IPS-18c (cell line): Measurements from ENCODE around the gene PSG11.
"Not testable (repeated sequence)": the region's sequence is repeated elsewhere in the genome, so short reads cannot be mapped to it uniquely, and the experiment has no call there.

Experiments used
- H3K4me3 ChIP-seq: 2 replicates; pipeline ENCODE4 v1.7.0; 2013; ENCODE audit warnings: low read depth, mild to moderate bottlenecking, low read length, moderate library complexity; ENCODE audit not compliant: insufficient read depth
- H3K9me3 ChIP-seq: one replicate; pipeline ENCODE4 v1.6.1; 2013; ENCODE audit warnings: mild to moderate bottlenecking, low read length, moderate library complexity; ENCODE audit not compliant: control insufficient read depth, insufficient read depth

The PSG11 gene

DNA sequence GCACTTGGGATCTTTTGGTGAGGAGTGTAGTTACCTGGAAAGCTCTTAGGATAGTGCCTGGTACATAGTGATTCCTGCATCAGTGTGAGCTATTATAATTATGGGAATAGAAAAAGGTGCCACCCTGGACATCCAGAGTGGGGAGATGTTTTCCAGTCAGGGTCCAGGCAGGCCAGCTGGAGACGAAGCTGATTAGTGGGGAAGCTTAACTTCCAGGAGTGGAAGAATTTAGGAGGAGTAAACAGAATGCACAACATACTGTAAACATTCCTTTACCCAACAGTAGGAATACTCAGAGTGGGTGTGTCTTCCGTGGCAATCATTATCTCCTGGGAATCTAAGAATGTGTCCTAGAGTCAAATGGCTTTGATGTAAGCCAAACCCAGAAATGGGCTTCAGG, 23.3 kb downstream of the PSG11 start:
- not testable (repeated sequence) for H3K4me3 ChIP-seq, H3K9me3 ChIP-seq

DNA sequence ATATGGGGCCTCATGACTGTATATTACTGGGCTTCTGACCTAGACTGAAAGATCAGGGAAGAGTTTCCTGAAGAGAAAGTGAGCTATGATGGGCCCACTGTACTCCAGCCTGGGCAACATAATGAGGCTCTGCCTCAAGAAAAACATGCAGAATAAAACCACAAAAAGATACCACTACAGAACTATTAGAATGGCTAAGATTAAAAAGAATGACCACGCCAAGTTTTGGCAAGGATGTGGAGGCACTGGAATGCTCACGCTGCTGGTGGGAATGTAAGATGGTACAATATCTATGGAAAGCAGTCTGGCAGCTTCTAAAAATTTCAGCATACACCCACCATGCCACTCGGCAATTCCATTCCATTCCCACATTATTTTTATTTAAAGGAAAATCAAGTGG, 30.1 kb downstream of the PSG11 start:
- not testable (repeated sequence) for H3K4me3 ChIP-seq, H3K9me3 ChIP-seq

DNA sequence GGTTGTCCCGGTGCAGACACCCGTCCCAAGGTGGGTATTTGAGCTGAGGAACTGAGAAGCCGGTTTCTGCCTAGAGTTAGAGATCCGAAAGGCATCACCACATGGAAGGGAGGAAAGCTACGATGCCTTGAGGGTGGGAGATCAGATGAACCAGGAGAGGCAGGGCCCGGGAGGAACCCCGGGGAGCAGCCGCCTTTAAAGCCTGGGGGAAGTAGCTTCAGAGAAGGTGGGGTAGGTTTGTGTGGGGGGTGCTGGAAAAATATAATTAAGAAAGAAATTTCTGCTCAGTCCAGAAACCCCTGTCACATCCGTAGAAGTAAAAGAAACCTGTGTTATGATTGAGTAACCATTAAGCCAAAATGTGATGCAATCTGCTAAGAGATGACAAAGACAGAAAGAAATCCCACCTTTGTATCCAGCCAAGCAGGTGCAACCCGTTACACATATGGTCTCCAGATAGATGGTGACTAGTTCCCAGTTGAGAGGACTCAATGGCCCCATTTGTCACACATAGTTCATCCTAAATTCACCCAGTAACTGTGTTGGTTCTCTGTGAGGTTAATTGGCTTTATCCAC, 34.2 kb downstream of the PSG11 start:
- H3K4me3 ChIP-seq, H3K9me3 ChIP-seq: not testable (repeated sequence)

DNA sequence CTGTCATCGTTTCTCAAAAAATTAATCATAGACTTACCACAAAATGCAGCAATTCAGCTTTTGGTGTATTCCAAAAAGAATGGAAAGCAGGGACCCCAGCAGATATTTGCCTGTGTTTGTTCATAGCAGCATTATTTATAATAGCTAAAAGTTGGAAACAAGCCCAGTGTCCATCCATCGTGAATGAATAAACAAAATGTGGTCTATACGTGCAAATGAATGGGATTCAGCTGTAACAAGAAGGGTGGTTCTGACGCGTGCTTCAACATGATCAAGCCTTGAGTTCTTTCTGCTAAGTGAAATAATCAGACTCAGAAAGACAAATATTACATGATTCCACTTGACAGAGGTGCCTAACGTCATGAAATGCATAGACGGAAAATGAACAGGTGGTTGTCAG, 36.4 kb downstream of the PSG11 start:
- H3K9me3 ChIP-seq, result no peaks in the 10 kb centered on the region
- no peak overlapping the region for H3K4me3 ChIP-seq

DNA sequence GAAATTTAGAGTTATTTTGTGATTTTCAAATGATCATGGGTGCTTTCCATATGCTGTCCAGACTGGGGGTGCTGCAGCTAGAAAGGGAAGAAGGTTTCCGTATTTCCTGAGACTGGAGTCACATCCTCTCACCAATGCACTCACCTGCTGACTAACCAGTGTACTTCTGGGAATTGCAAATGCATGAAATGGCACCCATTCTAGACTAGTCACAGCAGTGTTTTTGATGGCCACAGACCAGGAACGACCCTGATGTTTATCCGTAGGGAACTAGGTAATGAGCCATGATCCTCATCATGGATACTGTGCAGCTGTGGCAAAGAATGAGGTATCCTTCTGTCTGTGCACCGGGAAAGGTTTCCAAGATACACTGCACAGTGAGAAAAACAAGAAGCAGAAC, 37.1 kb downstream of the PSG11 start:
- H3K4me3 ChIP-seq, H3K9me3 ChIP-seq: not testable (repeated sequence)

DNA sequence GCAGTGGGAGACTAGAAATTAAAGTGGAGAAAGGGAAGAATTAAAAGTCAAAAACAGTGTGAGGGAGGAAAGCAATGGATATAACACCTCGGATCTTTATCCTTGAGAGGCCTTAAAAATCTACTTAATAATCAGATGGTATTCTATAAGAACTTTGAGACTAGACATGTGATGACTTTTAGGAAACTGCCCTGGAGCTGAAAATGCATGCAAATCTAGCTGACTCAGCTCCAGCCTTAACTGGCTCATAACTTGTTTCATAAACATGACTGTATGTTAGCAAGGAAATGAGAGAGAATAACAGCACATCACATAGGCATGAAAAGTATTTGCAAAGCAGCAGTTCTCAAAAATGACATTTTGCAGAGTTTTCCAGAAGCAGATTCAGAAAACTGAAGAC, 38.1 kb downstream of the PSG11 start:
- not testable (repeated sequence) for H3K4me3 ChIP-seq, H3K9me3 ChIP-seq

DNA sequence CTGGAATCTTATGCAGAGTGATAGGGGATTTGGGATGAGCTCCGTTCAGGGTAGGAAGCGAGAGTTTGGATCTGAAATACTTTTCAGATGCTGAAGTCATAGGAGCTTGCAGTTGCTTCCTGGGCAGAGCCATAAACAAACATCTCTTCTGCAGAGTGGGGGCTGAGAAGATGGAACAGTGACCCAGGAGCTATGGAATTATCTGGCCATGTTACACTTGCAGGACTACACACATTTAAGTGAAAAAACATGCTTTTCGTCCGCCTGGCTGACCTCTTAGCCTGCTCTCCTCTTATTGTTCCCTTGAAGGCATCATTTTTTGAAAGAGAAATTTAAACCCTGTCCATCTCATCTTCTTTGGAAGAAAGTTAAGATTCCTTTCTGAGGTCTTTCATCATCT, 40.7 kb downstream of the PSG11 start:
- H3K4me3 ChIP-seq, result no peak overlapping the region
- no peaks in the 10 kb centered on the region for H3K9me3 ChIP-seq

DNA sequence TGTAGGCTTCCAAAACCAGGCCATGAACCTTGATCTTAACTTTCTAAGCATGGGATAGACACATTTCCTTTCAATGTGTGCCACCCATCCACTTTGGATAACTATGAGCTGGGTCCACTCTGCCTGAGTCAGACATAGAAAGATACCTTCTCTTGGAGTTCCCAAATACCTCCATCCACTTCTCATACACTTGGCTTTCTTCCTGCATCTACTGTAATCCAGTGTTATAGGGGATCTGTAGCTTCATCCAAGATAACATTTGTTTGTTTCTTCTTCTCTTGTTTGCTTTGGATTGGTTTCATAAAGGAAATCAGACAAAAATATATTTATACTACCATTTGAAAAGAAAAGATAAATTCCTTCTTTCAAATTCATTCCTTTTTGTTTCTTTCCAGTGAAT, 44.2 kb downstream of the PSG11 start:
- not testable (repeated sequence) for H3K9me3 ChIP-seq, H3K4me3 ChIP-seq

DNA sequence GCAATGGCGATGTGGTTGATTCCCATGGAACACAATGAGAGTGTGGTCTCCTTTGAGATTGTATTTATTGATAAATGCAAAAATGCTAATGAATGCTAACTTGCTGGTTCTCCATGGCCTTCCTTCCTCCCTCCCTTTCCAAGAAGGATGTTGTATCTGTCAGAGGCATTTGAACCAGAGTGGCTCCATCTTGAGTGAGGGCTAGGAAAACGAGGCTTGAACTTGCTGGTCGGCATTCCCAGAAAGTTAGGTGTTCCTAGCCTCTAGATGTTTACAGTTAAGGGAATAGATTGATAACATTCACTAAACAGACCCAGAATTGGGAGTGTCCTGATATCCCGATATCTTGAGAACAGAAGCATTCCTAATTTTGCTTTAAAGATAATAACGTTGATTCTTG, 54.8 kb downstream of the PSG11 start:
- H3K4me3 ChIP-seq, H3K9me3 ChIP-seq: not testable (repeated sequence)

DNA sequence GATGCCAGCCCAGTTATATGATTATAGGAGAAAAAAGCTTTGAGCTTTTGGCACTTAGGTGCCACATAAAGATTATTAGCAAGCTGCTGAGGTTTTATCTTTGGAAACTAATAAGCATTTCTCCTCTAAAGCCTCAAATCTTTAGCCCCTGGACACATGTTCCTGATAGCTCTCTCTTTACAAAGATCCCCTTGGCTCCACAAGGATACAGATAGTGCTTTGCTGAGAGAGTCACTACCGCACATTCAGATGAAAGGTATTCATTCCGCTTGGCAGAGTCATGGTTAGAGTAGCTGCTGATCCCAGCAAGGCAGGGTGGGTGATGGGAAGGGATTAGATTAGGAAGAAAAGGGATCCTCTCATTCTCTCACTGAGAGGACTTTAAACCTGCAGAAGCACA, 61.1 kb downstream of the PSG11 start:
- no peak overlapping the region for H3K4me3 ChIP-seq
- no peaks in the 10 kb centered on the region for H3K9me3 ChIP-seq

DNA sequence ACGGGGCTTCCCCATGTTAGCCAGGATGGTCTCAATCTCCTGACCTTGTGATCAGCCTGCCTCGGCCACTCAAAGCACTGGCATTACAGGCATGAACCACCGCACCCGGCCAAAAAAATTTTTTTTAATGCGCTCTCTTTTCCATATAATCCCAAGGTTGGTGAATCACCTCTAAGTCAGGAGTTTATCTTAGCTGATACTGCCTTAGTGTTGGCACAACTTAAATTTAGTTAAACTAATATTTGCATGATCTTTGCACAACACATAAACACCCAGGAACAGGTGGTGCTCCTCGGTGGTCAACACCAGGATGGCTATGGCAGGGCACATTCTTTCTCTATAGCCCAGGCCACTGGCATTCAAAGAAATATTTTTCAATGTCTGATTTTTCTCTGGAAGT, 65.2 kb downstream of the PSG11 start:
- Histone ChIP-seq H3K4me3 (no peak overlapping the region), H3K9me3 (peaks cover 2% of the 10 kb centered on the region)
